Activated gamma-delta T cell treated with anti-CD3 and anti-CD28 coated beads, Interleukin-2, amount 50 U/mL, for 16 hours (primary cell): ENCODE data around the gene CNOT1.
"Not testable (repeated sequence)": the region's sequence is repeated elsewhere in the genome, so short reads cannot be mapped to it uniquely, and the experiment has no call there.

Experiments used
- DNase-seq: peaks from one replicate; pipeline ENCODE4 v3.0.0-alpha.2; 2020; ENCODE audit warnings: low read depth

The CNOT1 gene

DNA sequence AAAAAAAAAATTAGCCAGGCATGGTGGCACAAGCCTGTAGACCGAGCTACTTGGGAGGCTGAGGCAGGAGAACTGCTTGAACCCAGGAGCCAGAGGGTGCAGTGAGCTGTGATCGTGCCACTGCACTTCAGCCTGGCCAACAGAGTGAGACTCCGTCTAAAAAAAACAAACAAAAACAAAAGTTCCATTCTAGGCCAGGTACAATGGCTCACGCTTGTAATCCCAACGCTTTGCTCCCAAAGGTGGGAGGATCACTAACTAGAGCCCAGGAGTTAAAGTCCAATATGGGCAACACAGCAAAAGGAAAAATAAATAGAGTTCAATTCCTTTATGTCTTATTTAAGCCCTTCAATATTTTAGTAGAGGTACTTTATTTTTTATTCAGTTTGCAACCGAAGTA is 47.5 kb downstream of the CNOT1 start:
- DNase-seq: no peak

GRCh38 chr16:58579587-58579986 is 50.0 kb downstream of the CNOT1 start:
- DNase-seq: no peak

GRCh38 chr16:58578642-58579041 is 51.0 kb downstream of the CNOT1 start:
- no peak for DNase-seq

- no peak for DNase-seq
These were observed 52.5 kb downstream of the CNOT1 start for GRCh38 chr16:58577141-58577540.

GRCh38 chr16:58574895-58575294 is 54.7 kb downstream of the CNOT1 start:
- DNase-seq: no peak

GRCh38 chr16:58565697-58566096 is 63.9 kb downstream of the CNOT1 start:
- DNase-seq: not testable (repeated sequence)

DNA sequence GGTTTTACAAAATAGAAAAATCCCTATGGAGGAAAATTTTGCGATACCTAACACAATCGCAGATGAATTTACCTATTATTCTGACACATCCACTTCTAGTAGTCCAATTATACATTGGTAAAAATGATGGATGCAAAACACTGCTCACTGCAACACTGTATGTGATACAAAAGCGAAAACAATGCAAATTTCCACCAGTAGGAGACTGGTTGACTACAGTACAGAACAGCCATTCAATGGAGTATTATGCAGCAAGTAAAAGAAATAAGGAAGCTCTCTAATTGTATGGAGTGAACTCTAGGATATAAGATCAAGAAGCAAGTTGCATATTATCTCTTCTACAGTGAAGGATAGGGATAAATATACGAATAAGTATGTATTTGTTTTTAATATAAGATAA is 65.9 kb downstream of the CNOT1 start:
- DNase-seq: no peak

DNA sequence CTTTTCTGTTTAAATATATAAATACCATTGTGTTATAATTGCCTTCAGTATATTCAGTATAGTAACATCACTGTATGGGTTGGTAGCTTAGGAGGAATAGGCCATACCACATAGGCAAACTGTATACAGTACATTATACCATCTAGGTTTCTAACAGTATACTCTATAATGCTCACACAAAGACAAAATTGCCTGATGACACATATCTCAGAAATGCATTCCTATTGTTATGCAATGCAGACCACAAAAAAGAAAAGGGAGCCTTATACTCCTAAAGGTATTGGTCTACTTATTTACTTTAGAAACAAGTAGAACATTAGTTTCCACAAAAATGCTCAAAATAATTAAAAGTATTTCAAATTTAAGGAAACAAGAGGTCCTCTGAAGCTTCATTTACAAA is 66.4 kb downstream of the CNOT1 start:
- no peak for DNase-seq

DNA sequence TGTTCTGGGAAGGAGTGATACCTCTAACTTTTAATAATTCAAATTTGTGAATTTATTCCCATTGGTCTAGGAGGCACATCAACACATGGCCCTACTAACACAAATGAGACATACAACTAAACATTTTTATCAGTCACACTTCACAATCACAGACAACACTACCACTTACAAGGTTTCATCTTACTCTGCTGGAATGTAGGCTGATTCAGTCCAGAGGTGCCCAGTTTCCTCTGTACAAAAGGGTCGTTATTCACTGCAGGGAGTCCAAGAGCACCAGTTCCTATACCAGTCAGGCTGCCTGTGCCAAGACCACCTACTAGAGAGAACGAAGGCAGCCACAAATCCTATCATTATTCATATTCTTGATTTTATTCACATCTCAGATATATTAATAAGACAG is 72.9 kb downstream of the CNOT1 start:
- DNase-seq: no peak

GRCh38 chr16:58551496-58551895 is 78.1 kb downstream of the CNOT1 start:
- no peak for DNase-seq

- no peak for DNase-seq
These were observed 81.2 kb downstream of the CNOT1 start for GRCh38 chr16:58548378-58548777.

- DNase-seq: no peak
These were observed 85.9 kb downstream of the CNOT1 start for GRCh38 chr16:58543685-58544084.

DNA sequence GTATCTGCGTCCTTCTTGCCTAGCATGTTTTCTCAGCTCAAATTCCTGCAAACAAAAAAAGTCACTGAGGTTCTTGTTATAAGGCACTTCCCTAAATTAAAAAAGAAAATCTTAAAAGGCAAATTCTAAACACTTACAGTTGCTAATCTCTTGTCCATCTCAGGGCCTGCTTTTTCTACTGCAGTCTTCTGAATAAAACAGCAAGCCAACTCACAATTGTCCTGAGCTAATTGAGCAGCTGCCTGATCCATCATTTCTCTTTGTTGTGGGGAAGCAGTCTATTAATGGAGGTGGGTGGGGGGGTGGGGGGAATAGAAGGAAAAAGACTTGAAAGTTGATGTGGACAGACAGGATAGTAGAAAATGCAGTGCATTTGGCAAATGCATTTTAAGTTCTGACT is 87.3 kb downstream of the CNOT1 start:
- no peak for DNase-seq

DNA sequence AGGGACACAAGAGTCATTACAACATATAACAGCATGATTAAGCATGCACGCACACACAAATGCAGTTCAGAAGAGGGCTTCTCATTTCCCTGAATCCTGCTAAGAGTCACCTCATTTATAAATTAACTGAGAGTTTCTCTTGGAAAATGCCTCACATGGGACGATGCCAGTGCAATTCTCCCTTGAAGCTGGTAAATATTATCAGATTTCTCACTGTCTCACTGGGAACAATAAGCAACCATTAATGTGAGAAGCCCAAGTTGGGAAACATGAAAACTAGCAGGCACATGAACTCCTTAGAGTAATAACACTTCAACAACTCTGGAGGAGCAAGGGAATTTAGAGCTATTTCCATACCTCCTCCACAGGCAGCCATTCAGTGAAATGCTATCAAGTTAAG is 87.9 kb downstream of the CNOT1 start:
- no peak for DNase-seq

DNA sequence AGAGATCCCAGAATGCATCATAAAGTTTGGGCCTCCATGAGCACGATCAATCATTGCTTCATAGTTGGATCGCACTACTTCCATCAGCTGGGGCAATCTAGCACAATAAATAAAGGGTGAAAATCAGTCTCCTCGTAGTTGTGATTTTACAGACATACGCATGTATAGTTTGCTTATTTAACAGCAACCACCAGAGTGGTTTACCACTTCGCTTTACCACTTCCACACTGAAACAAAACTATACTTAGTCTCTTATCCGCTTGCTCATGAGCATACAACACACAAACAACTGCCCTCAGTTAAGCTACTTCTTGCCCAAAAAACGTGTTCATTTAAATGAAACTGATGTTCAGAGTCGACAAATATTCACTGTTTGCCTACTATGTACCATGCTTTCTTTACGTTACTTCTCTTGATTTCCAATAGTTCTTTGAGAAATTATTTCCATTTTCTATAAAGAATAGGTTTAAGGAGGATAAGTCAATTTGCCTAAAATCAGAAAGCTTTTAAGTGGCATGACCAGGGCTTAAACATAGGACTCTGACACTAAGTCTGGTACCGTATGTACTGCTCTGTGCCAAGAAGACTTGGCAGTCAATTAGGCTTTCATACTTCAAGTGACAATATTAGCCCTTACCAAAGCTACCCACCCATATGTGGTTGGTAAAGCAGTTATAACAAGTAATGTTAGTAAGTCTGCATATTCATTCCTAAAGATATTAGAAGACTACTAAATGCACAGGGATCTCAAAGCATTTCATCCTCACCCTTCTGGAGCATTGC is 92.3 kb downstream of the CNOT1 start:
- DNase-seq: no peak

DNA sequence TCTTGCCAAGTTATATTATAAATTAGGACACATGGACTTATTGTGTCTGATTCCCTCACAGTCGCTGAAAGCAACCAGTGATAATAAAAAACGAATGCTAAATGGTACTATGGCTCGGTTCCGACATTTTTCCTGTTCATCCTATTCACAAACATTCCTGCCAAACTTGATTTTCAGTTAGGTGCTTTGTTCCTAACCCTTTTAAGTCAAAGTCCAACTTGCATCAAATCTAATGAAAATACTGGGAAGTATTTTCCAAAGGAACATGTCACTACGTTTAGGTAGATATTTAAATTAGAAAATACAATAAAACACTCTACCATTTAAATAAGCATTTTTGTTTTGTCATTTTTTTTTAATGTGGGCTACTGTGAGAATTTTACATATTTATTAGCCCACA is 93.3 kb downstream of the CNOT1 start:
- DNase-seq: no peak

- DNase-seq: no peak
These were observed 94.5 kb downstream of the CNOT1 start for GRCh38 chr16:58535100-58535499.

GRCh38 chr16:58533751-58534470 is 95.7 kb downstream of the CNOT1 start:
- no peak for DNase-seq

- no peak for DNase-seq
These were observed 97.2 kb downstream of the CNOT1 start for GRCh38 chr16:58532414-58532813.

DNA sequence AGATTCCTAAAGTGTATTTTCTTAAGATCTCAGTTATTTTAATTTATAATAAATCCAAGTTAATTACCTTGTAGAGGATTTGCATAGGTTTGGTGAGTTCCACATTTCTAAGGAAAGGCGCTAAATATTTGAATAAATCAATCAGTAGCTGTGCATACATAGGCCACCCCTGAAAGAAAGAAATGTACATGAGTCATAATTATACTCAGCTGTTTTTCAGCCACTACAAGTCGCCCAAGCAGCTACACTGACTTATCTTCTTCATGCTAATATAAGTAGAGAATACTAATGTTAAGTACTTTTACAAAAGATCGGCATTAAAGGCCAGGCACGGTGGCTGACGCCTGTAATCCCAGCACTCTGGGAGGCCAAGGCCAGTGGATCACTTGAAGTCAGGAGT is 99.4 kb downstream of the CNOT1 start:
- no peak for DNase-seq

DNA sequence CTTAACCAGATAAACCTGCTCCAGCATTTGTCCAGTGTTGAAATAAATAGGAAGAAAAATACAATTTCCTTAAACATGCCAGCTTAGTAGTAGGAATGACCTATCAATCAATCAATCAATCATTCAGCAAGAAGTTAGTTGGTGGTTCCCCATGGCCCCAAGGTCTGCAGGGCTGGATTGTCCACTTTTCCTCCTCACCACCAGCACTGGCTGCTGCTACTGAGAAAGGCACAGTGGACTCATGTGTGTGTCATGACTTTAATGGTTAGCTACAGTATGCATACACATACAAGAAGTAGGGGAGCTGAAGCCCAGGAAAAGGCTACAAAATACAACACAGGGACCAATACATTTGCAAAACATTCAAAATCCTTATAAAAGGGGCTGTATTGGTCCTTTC is 109.9 kb downstream of the CNOT1 start:
- no peak for DNase-seq

GRCh38 chr16:58518980-58519368 is 110.7 kb downstream of the CNOT1 start:
- no peak for DNase-seq

DNA sequence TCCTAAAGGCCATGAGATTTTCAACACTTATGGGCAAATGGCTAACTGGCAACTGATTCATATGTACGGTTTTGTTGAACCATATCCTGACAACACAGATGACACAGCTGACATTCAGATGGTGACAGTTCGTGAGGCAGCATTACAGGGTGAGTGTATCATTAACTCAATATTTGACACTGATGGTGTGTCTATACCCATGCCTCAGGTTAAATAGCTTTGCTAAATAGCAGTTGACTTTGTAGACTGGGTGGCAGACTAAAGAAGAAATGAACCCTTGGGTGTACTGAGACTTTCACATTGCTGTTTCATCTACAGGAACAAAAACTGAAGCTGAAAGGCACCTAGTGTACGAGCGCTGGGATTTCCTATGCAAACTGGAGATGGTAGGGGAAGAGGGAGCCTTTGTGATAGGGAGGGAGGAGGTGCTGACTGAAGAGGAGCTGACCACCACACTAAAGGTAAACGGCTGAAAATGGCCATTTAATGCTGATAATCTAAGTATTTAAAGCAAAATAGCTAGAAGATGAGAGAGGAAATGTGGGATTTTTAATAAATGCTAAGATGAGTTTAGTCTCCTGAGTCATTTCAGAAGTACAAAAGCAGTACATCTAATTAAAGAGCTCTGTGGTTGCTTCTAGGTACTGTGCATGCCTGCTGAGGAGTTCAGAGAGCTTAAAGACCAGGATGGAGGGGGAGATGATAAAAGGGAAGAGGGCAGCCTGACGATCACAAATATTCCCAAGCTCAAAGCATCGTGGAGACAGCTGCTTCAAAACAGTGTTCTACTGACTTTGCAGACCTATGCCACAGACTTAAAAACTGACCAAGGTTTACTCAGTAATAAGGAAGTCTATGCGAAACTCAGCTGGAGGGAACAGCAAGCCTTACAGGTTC is 111.3 kb downstream of the CNOT1 start:
- DNase-seq: no peak
